ENCODE data around the gene PRKCQ.
A peak's percentile ranks its signal among the peaks of the same experiment; 100 is the strongest.
"Not testable (repeated sequence)": the region's sequence is repeated elsewhere in the genome, so short reads cannot be mapped to it uniquely, and the experiment has no call there.

Gene PRKCQ

DNA sequence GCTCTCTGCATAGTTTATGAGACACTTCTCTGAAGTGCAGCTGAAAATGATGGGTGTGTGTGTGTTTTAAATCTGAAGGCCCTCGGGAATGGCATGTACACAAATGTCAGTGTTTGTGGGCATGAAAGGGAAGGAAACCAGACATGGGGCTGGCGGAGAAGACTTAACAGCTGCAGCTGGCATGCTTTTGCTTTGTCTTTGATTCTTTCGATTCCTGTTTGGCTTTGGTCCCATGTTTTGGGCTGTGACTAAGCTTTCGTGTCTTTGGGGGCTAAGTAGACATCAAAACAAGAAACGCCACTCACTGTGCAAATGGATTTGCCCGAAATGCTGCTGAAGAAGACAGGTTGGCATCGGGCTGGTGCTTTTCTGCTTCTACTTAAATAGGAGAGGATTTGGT, 198.0 kb downstream of the PRKCQ start:
- H3K4me3 ChIP-seq (ENCODE audit: low read length), result no peak overlapping the region
- peak; percentile 94 for DNase-seq (ENCODE audit: low read depth, low spot score)

GRCh38 chr10:6380478-6380877, 199.6 kb downstream of the PRKCQ start:
- H3K4me3 ChIP-seq (ENCODE audit: low read length); DNase-seq (ENCODE audit: low read depth, low spot score): not testable (repeated sequence)

DNA sequence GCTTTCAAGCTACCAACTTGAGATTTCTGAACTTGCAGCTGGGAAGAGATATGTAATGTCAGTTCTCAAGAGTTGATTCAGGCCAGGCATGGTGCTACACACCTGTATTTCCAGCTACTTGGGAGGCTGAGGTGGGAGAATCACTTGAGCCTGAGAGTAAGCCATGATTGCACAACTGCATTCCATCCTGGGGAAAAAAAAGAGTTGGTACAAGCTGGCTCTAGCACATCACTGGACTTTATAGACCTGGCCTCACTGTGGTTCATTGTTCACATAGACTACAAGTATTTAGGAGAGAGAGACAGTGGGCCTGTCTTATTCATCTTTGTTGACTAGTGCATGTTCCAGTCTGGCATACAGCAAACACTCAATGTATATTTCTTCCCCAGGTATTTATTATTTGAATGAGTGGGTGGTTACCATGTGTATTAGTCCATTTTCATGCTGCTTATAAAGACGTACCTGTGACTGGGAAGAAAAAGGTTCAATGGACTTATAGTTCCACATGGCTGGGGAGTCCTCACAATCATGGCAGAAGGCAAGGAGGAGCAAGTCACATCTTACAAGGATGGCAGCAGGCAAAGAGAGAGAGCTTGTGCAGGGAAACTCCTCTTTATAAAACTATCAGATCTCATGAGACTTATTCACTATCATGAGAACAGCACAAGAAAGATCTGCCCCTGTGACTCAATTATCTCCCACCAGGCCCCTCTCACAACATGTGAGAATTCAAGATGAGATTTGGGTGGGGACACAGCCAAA, 200.9 kb downstream of the PRKCQ start:
- no peak overlapping the region for H3K4me3 ChIP-seq (ENCODE audit: low read length)
- no peak for DNase-seq (ENCODE audit: low read depth, low spot score)
